Omental fat pad (tissue), 4 donors: Measurements from ENCODE around the gene TMEM140. TPM values are rescaled to one million over a fixed set of nuclear protein-coding genes. Genes with fewer than 3 reads are reported as not detected.

Source experiments
- ATAC-seq: fragments of 150-250 bp; one replicate; pipeline ENCODE4 v1.9.1; 2016; ENCODE audit warnings: mild to moderate bottlenecking, moderate library complexity; ENCODE audit not compliant: low FRiP score
- DNase-seq: peaks from one replicate; pipeline ENCODE4 v3.0.0-alpha.2; 2019; ENCODE audit warnings: low spot score
- CTCF ChIP-seq, 3 donors: fragments of 450-650 bp; IDR thresholded peaks; one replicate each; pipeline ENCODE4 v1.5.1; 2016 to 2017; ENCODE audit warnings: antibody characterized with exemption in 3 of 3, mild to moderate bottlenecking in 3 of 3, moderate library complexity in 2 of 3
- total RNA-seq, 4 donors: library from RNA; depleted of rRNA; stranded (reverse); fragments of >200 nt; gene quantifications; one replicate each; pipeline ENCODE4 v1.1.0, GENCODE V29; 2016

Gene TMEM140
- total RNA-seq, 4 donors from 2014 or later = 25.9 to 106 (median 62.1) TPM

- TF ChIP-seq CTCF (IDR thresholded peaks at IDR 0.05) = no peak
- DNase-seq (no peak), ATAC-seq (no peak)
Observed at GRCh38 chr7:135194494-135195095, 46.7 kb downstream of the TMEM140 start.

GRCh38 chr7:135195156-135195555 is 47.3 kb downstream of the TMEM140 start:
- no peak for DNase-seq

GRCh38 chr7:135195968-135196629 is 48.2 kb downstream of the TMEM140 start:
- DNase-seq (no peak), ATAC-seq (no peak)
- no peak for TF ChIP-seq CTCF (IDR thresholded peaks at IDR 0.05)

More at GRCh38 chr7:135195156-135195555, 47.3 kb downstream of the TMEM140 start:
- TF ChIP-seq CTCF (IDR thresholded peaks at IDR 0.05) = no peak
- ATAC-seq = no peak

- DNase-seq (no peak), ATAC-seq (no peak)
- no peak for TF ChIP-seq CTCF (IDR thresholded peaks at IDR 0.05)
Observed at GRCh38 chr7:135197343-135197742, 49.5 kb downstream of the TMEM140 start.

- no peak for TF ChIP-seq CTCF (IDR thresholded peaks at IDR 0.05)
Observed at GRCh38 chr7:135197906-135198655, 50.2 kb downstream of the TMEM140 start.

GRCh38 chr7:135199439-135199838 is 51.6 kb downstream of the TMEM140 start:
- DNase-seq = no peak
- TF ChIP-seq CTCF (IDR thresholded peaks at IDR 0.05) = no peak
- no peak for ATAC-seq

More at GRCh38 chr7:135197906-135198655, 50.2 kb downstream of the TMEM140 start:
- DNase-seq (no peak), ATAC-seq (no peak)
